ENCODE measurements around the gene QPRT.

GRCh38 chr16:29653471-29653870 is 25.5 kb upstream of the QPRT start:
- TF ChIP-seq TBL1XR1 (IDR thresholded peaks at IDR 0.05; ENCODE audit: borderline replicate concordance, low read length, partially characterized antibody) (no peak), CHCHD3 (CRISPR knock-in tag; IDR thresholded peaks at IDR 0.05) (no peak), CTCF (CRISPR knock-in tag; IDR thresholded peaks at IDR 0.05) (no peak), POLR2AphosphoS5 (IDR thresholded peaks at IDR 0.05; ENCODE audit: low read depth, low read length) (no peak), ZBTB7A (CRISPR knock-in tag; IDR thresholded peaks at IDR 0.05) (no peak), BCLAF1 (IDR thresholded peaks at IDR 0.05) (no peak), TIGD3 (CRISPR knock-in tag; IDR thresholded peaks at IDR 0.05; ENCODE audit: borderline replicate concordance) (no peak), JUND (CRISPR knock-in tag; IDR thresholded peaks at IDR 0.05) (no peak), SOX6 (IDR thresholded peaks at IDR 0.05) (no peak), SOX6 (CRISPR knock-in tag; IDR thresholded peaks at IDR 0.05) (no peak)
